Mesodermal cell (in vitro differentiated cells): Measurements from ENCODE around the gene GRXCR1.

Experiments used
- H3K27ac ChIP-seq: 2 replicates; pipeline ENCODE4 v1.7.0; 2013; ENCODE audit warnings: mild to moderate bottlenecking, low read depth, low read length, moderate library complexity; ENCODE audit not compliant: severe bottlenecking
- H3K36me3 ChIP-seq: 2 replicates; pipeline ENCODE4 v1.7.1; 2013; ENCODE audit warnings: mild to moderate bottlenecking, low read length, moderate library complexity; ENCODE audit not compliant: control insufficient read depth, insufficient read depth
- H3K4me1 ChIP-seq: one replicate; pipeline ENCODE4 v1.7.1; 2013; ENCODE audit warnings: mild to moderate bottlenecking, low read length; ENCODE audit not compliant: insufficient read depth, control insufficient read depth, poor library complexity, severe bottlenecking
- H3K4me3 ChIP-seq: 2 replicates; pipeline ENCODE4 v1.7.0; 2013; ENCODE audit warnings: low read length, control low read depth, mild to moderate bottlenecking; ENCODE audit not compliant: insufficient read depth, poor library complexity, severe bottlenecking; ENCODE audit errors: extremely low read depth
- H3K9me3 ChIP-seq: 2 replicates; pipeline ENCODE4 v1.7.1; 2013; ENCODE audit warnings: mild to moderate bottlenecking, low read length, moderate library complexity; ENCODE audit not compliant: control insufficient read depth
- WGBS, 2 experiments: methylation state at CpG; one replicate each; pipeline ENCODE4 v1.1.5; 2013; ENCODE audit warnings: missing lambda C conversion rate in 2 of 2; ENCODE audit not compliant: insufficient coverage in 2 of 2; 5-methylcytosine and 5-hydroxymethylcytosine counted together

The GRXCR1 gene

GRCh38 chr4:43014256-43014655 is 121.7 kb downstream of the GRXCR1 start:
- H3K27ac ChIP-seq: no peak overlapping the region
- no peaks in the 10 kb centered on the region for H3K9me3 ChIP-seq
- H3K4me1 ChIP-seq: no peaks in the 10 kb centered on the region
- WGBS, 2 experiments: 87% methylated on average over 3 of the region's 4 CpGs
- no peak overlapping the region for H3K4me3 ChIP-seq
- no peaks in the 10 kb centered on the region for H3K36me3 ChIP-seq

- Histone ChIP-seq H3K9me3 (no peaks in the 10 kb centered on the region), H3K4me3 (no peak overlapping the region), H3K27ac (no peak overlapping the region), H3K4me1 (no peaks in the 10 kb centered on the region), H3K36me3 (no peaks in the 10 kb centered on the region)
- WGBS, 2 experiments: 75 to 87% methylated on average over 1 of the region's 1 CpG
These were observed 149.1 kb downstream of the GRXCR1 start for GRCh38 chr4:43041632-43042031.

GRCh38 chr4:43047058-43047457 is 154.5 kb downstream of the GRXCR1 start:
- Histone ChIP-seq H3K4me3 (no peak overlapping the region), H3K9me3 (no peaks in the 10 kb centered on the region), H3K36me3 (no peaks in the 10 kb centered on the region), H3K27ac (no peak overlapping the region), H3K4me1 (no peaks in the 10 kb centered on the region)
- WGBS, 2 experiments: no CpG with 5 or more reads among the region's 1 CpG

GRCh38 chr4:43048570-43048969 is 156.1 kb downstream of the GRXCR1 start:
- no peak overlapping the region for H3K4me3 ChIP-seq
- 88% methylated on average over 1 of the region's 5 CpGs; no CpG with 5 or more reads in 1 of the 2 experiments for WGBS, 2 experiments
- no peaks in the 10 kb centered on the region for H3K36me3 ChIP-seq
- no peaks in the 10 kb centered on the region for H3K4me1 ChIP-seq
- H3K27ac ChIP-seq: no peak overlapping the region
- no peaks in the 10 kb centered on the region for H3K9me3 ChIP-seq

GRCh38 chr4:43049326-43049725 is 156.8 kb downstream of the GRXCR1 start:
- Histone ChIP-seq H3K36me3 (no peaks in the 10 kb centered on the region), H3K9me3 (no peaks in the 10 kb centered on the region), H3K4me3 (no peak overlapping the region), H3K4me1 (no peaks in the 10 kb centered on the region), H3K27ac (no peak overlapping the region)

DNA sequence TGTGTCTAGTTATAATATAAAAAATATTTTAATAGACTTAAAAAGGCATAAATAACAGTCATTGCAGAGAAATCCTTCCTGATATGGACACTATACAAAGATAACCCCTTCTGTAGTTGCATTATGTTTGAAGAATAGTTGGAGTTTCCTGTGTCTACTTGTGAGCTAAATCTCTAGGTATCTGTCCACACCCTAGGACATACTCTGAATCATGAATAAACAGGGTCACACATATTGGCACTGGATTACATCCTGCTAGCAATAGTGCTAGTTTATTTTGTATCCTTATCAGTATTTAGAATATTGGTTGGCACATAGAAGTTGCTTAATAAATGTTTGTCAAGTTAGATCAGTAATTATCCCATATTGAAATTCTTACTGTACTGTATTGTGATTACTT is 173.9 kb downstream of the GRXCR1 start:
- H3K4me3 ChIP-seq: no peak overlapping the region
- H3K9me3 ChIP-seq: no peaks in the 10 kb centered on the region
- no peaks in the 10 kb centered on the region for H3K36me3 ChIP-seq
- H3K4me1 ChIP-seq: no peaks in the 10 kb centered on the region
- no peak overlapping the region for H3K27ac ChIP-seq

DNA sequence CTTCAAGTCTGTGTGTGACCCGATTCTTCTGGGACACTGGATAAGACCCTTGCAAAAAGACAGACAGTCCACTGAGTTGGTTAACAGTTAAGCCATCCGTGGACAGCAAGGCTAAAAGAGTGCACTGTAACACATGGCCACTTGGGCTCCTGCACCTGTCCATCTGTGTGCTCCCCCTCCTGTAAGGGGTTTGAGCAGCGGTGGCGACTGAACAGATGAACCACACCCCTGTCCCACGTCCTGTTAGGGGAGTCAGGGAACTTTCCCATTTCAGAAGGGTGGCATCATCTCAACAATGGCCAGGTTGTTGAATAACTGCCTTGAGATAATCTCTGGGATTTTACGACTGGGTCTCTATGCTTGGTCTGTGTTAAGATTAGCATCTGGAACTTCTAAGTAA is 178.6 kb downstream of the GRXCR1 start:
- H3K4me1 ChIP-seq: no peaks in the 10 kb centered on the region
- H3K27ac ChIP-seq: no peak overlapping the region
- WGBS, 2 experiments: 87 to 91% methylated on average over 5 of the region's 6 CpGs
- no peak overlapping the region for H3K4me3 ChIP-seq
- peaks cover 8% of the 10 kb centered on the region for H3K9me3 ChIP-seq
- no peaks in the 10 kb centered on the region for H3K36me3 ChIP-seq
